KBM-7 (cell line): ENCODE data around the gene ANKZF1.

Source experiments
- DNase-seq: peaks from one replicate; pipeline ENCODE4 v3.0.0-alpha.2; 2015
- in situ Hi-C: fragments of 300-500 bp; cut with MboI; formaldehyde crosslinking; loops from 2 replicates; pipeline ENCODE4 v1.14.3; 2020; ENCODE audit warnings: low sequenced_read_pairs, low pct_unique_long_range_greater_than_20kb, mixed read lengths

Gene ANKZF1

GRCh38 chr2:219220652-219221402 lies 8.8 kb upstream of the ANKZF1 start:
- no peak for DNase-seq
- in situ Hi-C loops: no loop called here

DNA sequence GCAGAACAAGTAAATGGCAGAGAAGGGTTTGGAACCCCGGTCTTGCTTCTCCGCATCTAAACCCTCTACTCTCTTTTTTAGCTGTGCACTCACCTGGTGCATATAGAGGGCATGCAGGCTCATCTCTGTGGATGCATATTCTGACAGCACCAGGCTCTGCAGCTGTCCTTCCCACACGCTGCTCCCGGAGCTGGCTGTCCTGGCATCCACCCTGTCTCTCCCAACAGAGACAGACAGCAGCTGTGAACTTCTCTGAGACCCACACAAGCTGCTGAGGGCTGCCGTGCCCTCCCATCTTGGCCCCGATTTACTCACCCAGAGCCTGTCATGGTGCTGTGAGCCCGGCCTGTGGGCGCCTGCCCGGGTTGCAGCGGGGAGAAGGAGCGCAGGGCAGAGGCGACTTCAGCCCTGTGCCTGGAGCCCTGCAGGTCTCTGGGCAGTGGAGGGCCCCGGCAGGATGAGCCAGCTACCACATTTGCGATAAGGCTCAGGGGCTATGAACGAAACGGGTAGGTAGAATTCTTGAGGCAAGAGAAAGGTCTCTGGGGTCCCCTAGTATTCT lies 7.6 kb upstream of the ANKZF1 start:
- in situ Hi-C loops: no loop called here
- DNase-seq: no peak

DNA sequence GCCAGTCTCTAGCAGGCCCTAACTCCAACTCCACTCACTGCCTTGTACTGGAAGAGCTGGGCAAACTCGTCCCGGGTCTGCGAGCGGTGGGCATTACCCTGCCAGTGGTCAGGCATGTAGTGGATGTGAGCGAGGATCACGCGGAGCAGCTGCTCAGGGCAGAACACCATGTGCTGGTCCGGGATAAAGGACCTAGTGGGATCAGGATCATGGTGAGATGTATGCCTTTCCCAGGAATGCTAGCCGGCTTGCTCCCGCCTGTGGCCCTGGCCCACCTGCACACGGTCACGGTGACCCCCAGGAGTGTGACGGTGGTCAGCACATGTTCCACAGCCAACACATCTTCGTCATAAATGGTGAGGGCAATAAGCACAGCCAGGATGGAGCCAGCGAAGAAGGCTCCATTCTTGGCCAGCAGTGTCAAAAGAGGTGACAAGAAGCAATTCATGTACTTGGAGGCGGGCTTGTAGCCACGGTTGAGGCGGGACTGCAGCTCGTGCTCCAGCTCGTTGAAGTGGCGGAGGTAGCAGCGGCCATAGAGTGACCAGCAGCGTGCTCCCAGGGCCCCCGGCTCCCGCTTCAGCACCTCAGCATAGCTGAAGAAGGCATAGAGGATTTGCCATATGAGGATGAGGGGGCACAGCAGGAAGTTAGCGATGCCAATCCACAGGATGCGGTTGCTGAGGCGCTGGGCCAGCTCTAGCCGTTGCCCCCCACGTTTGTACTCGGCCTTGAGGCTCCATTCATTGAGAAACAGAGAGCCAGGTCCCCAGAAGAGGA lies 5.6 kb upstream of the ANKZF1 start:
- DNase-seq: no peak
- in situ Hi-C loops: no loop called here

- DNase-seq: peak; percentile 61
- in situ Hi-C loops: no loop called here
Observed at GRCh38 chr2:219225350-219225749, 4.3 kb upstream of the ANKZF1 start.

DNA sequence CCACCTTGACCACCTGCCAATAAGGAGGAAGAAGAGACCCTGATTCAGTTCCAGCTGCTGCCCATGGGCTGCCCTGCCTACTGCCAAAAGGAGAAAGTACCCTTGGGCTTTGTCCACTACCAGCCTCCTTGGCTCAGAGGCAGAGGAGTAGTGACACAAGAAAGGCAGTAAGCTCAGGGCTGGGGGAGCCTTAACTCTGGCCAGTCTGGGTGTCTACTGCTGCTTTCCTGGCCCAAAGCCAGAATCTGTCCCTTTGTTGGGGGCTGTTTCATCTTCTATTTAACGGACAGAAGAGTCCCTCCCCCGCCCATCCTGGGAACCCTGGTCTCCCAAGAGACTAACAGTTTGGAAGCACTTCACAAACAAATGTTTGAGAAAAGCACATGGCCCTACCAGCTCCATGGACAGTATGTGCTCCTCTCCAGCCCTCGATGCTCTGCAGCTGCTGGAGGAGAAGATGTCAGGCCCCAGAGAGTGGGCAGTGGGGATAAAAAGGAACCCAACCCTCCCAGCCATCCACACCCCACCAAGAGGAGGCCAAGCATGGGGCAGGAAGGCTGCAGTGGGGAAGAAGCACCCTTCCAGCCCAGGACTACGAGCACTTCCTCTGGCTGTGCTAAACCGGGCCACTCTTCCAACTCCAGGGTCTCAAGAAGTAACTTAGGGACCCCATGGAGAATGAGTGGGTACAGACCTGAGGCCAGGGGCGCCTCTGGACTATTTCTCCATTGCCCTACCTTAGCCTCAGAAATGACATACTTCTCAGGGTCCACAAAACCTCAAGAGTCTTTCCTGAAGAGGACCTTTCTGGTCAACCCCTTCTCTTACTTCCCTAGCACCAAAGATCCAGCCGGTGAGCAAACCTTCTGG lies 1.3 kb upstream of the ANKZF1 start:
- peak; percentile 31 for DNase-seq

GRCh38 chr2:219228911-219229304 lies 698 bp upstream of the ANKZF1 start:
- in situ Hi-C loops: no loop called here

More for the DNA sequence above, 1.3 kb upstream of the ANKZF1 start:
- in situ Hi-C loops: no loop called here

GRCh38 chr2:219230059-219230540 lies 494 bp downstream of the ANKZF1 start:
- in situ Hi-C loops: no loop called here
- peak; percentile 59 for DNase-seq

More at GRCh38 chr2:219228911-219229304, 698 bp upstream of the ANKZF1 start:
- no peak for DNase-seq

- DNase-seq: no peak
- in situ Hi-C loops: no loop called here
Observed at GRCh38 chr2:219234331-219234730, 4.7 kb downstream of the ANKZF1 start.

DNA sequence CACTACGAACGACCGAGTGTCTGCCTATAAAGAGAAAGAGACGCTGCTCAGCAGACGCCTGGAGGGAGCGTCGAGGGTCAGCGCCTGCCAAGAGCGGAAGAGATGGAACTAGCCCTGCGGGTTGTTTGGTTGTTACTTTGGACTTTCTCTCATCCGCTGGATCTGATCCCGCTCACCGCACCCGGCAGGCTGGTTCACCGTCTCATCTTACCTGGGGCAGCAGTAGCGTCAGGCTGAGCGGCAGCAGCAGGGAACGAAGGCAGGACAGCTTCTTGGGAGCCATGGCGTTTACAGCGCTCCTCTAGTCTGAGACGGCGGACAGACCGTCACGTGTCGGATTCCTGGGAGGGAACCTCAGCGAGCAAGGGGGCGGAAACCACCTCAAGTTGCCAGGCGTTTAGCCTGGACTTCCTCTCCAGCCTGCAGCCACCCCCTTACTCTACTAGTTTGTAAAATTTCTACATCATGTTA lies 13.7 kb downstream of the ANKZF1 start:
- DNase-seq: no peak
- in situ Hi-C loops: no loop called here

DNA sequence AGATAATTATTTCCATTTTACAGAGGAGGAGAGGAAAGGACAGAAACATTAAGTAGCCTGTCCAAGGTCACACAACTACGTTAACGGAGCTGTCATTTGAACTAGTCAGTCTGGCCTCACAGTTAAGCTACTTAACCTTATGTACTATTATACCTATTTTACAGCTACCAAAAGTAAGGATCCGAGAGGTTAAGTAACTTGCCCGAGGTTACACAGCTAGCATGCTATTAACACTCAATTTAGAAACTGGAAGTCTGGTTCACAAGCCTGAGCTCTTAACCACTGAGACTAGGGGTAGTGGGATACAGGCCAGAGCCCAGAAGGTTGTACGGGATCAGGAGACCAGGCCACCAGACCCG lies 15.2 kb downstream of the ANKZF1 start:
- no peak for DNase-seq
- in situ Hi-C loops: no loop called here

DNA sequence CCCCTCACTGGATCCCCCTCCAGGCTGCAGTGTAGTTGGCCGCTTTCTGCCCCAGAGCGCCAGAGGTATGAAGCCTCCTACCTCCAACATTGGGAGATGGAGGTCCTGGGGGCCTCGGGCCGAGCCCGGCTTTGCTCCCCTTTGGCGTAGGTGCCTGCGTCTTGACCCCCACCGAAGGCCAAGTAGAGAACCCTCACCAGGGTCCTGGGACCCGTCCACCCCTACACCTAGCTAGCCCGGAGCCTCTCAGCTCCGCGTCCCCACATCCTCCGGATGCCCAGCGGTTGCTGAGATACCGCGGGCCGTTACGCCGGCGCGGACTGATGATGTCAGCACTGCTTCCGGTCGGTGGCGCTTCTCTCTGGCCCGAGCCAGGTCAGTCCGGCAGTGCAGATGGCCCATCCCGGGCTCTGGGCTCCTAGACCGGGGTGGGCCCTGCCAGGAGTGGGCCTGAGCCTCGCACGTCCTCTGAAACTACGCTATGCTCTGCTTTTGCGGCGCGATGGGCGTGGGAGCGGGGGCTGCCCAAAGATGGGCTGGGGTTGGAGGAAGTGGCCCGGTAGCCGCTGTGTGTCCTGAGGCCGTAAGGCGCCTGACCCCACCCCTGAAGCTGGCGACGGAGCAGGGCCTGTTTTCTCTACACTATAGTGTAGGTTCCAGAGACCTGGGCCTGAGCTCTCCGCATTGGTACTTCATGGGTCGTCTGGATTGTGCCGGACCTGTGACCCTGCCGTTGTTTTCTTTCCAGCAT lies 15.7 kb downstream of the ANKZF1 start, which contains the start of the genes GLB1L and STK16:
GLB1L (minus strand) TSS at position 297 of the 751 bp plus-strand sequence. CDS start 1,871 bp downstream, outside the sequence.
STK16 (plus strand) TSS at position 332 of the 751 bp plus-strand sequence. CDS start 521 bp downstream, outside the sequence.
- in situ Hi-C loops: no loop called here
- peak; percentile 89 for DNase-seq

DNA sequence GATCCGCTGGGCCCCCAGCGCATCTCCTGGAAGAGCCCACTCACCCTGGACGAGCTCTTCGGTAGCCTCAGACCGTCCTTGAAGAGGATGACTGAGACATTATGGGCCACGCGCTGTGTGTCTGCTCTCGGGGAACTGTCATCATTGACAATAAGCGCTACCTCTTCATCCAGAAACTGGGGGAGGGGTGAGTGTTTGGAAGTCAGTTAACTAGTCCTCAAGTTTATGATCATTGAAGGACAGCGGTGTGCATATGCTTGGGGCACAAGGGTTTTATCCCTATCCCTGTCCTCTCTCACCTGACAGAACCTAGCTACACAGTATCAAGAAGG lies 16.3 kb downstream of the ANKZF1 start:
- in situ Hi-C loops: no loop called here
- DNase-seq: no peak

- no peak for DNase-seq
- in situ Hi-C loops: no loop called here
Observed at GRCh38 chr2:219246559-219246958, 17.0 kb downstream of the ANKZF1 start.

DNA sequence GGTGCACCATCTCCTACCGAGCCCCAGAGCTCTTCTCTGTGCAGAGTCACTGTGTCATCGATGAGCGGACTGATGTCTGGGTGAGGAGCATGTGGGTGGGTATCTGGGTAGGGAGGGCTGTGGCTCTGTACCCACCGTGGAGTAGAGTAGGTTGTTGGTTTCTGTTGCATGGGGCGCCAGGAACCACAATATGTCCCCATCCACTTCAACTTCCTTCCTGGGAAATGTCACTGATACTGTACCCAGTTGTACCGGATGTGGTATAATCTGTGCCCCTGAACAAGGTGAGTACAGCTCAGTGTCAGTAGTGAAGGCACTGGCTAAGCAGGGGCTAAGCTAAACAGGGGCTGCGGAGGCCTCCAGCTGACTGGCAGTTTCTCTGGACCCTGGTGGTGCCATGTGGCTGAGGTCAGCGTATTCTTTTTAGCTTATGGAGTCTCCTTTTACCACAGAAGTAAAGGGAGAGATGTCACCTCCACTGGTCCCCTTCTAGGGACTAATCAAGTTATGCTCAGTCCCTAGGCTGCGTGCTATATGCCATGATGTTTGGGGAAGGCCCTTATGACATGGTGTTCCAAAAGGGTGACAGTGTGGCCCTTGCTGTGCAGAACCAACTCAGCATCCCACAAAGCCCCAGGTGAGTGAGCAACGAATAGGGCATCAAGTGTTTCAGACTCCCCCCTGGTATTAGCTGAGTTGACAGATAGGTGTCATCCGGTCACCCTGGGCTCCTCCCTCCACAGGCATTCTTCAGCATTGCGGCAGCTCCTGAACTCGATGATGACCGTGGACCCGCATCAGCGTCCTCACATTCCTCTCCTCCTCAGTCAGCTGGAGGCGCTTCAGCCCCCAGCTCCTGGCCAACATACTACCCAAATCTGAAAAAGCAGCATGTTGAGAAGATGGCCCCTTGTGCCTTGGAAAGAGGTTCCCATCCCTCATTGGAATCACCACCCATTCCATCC lies 18.4 kb downstream of the ANKZF1 start:
- in situ Hi-C loops: no loop called here
- DNase-seq: peak; percentile 19

GRCh38 chr2:219248845-219249202 lies 19.2 kb downstream of the ANKZF1 start:
- DNase-seq: no peak
- in situ Hi-C loops: no loop called here

- peak; percentile 74 for DNase-seq
- in situ Hi-C loops: no loop called here
Observed at GRCh38 chr2:219249203-219249980, 19.8 kb downstream of the ANKZF1 start.
